ENCODE results near the gene KIF11. TPM values are rescaled to one million over a fixed set of nuclear protein-coding genes. Genes with fewer than 3 reads are reported as not detected.
A peak's percentile ranks its signal among the peaks of the same experiment; 100 is the strongest.

The KIF11 gene
- total RNA-seq, 1 experiment from 2014 or later, result 33.8 TPM

DNA sequence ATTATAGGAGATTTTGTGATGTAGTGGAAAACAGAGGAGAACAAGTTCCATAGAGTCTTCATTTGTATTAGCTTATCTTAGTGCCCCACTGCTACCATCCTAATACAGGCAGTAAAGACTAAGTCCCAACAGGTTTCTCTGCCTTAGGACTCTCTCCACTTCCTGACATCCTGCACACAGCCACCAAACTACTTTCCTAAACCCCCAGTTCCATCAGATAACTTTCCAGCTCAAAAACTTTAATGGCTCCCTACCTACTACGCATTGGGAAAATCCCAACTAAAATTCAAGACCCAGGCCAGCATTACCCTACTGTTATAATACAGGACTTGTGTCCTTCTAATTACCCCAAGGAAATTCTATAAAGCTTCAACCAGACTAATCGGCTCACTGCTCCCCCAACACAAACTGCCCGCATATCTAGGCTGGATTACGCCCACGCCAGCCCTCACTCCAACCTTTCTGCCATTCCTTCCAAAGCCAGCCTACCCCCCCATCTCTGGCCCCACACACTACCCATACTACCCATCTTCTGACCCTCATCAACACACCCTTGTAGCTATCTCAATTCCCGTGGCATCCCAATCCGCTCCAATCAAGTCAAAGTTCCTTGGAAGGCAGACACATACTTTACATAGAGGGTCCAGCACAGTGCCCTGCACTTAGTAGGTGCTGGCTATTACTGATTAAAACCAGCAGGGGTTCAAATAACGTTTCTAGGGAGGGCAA lies 20.4 kb upstream of the KIF11 start:
- H3K4me1 ChIP-seq (ENCODE audit: control insufficient read depth in 1 of 2, insufficient read depth in 2 of 2, low read length in 2 of 2), result peaks cover 17 to 32% of the 10 kb centered on the region in 2 experiments
- H3K27me3 ChIP-seq (ENCODE audit: insufficient read depth, low read length), result no peaks in the 10 kb centered on the region
- peaks cover 58% of the 10 kb centered on the region for H3K79me2 ChIP-seq (ENCODE audit: insufficient read depth, low read length)
- ATAC-seq (0 out of 2 replicates have a peak, but pooled peaks have one; percentile 0), DNase-seq (ENCODE audit: low read depth, low spot score) (no peak)
- H2AFZ ChIP-seq (ENCODE audit: low read depth, low read length, poor library complexity, severe bottlenecking), result no peak overlapping the region
- H3K4me3 ChIP-seq (replicated peaks in 1 of 2; ENCODE audit: low read depth in 1 of 2, low read length in 2 of 2), result peak overlapping the region; percentile 74 to 88
- intact Hi-C loops (cut with micrococcal nuclease), result no loop called here
- no peaks in the 10 kb centered on the region; the same call in 1 of the 2 replicates for H4K20me1 ChIP-seq (ENCODE audit: insufficient read depth)
- TF ChIP-seq TCF7L2 (IDR thresholded peaks at IDR 0.05; ENCODE audit: borderline replicate concordance, extremely low read depth, insufficient read depth, insufficient read length), result no peak
- TF ChIP-seq, protein P1, sequence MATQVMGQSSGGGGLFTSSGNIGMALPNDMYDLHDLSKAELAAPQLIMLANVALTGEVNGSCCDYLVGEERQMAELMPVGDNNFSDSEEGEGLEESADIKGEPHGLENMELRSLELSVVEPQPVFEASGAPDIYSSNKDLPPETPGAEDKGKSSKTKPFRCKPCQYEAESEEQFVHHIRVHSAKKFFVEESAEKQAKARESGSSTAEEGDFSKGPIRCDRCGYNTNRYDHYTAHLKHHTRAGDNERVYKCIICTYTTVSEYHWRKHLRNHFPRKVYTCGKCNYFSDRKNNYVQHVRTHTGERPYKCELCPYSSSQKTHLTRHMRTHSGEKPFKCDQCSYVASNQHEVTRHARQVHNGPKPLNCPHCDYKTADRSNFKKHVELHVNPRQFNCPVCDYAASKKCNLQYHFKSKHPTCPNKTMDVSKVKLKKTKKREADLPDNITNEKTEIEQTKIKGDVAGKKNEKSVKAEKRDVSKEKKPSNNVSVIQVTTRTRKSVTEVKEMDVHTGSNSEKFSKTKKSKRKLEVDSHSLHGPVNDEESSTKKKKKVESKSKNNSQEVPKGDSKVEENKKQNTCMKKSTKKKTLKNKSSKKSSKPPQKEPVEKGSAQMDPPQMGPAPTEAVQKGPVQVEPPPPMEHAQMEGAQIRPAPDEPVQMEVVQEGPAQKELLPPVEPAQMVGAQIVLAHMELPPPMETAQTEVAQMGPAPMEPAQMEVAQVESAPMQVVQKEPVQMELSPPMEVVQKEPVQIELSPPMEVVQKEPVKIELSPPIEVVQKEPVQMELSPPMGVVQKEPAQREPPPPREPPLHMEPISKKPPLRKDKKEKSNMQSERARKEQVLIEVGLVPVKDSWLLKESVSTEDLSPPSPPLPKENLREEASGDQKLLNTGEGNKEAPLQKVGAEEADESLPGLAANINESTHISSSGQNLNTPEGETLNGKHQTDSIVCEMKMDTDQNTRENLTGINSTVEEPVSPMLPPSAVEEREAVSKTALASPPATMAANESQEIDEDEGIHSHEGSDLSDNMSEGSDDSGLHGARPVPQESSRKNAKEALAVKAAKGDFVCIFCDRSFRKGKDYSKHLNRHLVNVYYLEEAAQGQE (IDR thresholded peaks at IDR 0.05; ENCODE audit: low read depth), result no peak
- TF ChIP-seq POLR2AphosphoS5 (IDR thresholded peaks at IDR 0.05; ENCODE audit: low read depth, low read length), result no peak
- TF ChIP-seq, protein P2, sequence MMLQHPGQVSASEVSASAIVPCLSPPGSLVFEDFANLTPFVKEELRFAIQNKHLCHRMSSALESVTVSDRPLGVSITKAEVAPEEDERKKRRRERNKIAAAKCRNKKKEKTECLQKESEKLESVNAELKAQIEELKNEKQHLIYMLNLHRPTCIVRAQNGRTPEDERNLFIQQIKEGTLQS (IDR thresholded peaks at IDR 0.05), result no peak
- TF ChIP-seq, protein P3, sequence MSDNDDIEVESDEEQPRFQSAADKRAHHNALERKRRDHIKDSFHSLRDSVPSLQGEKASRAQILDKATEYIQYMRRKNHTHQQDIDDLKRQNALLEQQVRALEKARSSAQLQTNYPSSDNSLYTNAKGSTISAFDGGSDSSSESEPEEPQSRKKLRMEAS (IDR thresholded peaks at IDR 0.05), result no peak
- TF ChIP-seq ELF1 (IDR thresholded peaks at IDR 0.05; ENCODE audit: borderline replicate concordance, low read depth), result no peak
- TF ChIP-seq CBX3 (IDR thresholded peaks at IDR 0.05; ENCODE audit: low read depth), result no peak
- TF ChIP-seq EGR1 (IDR thresholded peaks at IDR 0.05; ENCODE audit: low read depth), result no peak
- TF ChIP-seq RAD21 (IDR thresholded peaks at IDR 0.05; ENCODE audit: low read depth), result no peak
- no peak for TF ChIP-seq JUND (IDR thresholded peaks at IDR 0.05)
- TF ChIP-seq, protein P4, sequence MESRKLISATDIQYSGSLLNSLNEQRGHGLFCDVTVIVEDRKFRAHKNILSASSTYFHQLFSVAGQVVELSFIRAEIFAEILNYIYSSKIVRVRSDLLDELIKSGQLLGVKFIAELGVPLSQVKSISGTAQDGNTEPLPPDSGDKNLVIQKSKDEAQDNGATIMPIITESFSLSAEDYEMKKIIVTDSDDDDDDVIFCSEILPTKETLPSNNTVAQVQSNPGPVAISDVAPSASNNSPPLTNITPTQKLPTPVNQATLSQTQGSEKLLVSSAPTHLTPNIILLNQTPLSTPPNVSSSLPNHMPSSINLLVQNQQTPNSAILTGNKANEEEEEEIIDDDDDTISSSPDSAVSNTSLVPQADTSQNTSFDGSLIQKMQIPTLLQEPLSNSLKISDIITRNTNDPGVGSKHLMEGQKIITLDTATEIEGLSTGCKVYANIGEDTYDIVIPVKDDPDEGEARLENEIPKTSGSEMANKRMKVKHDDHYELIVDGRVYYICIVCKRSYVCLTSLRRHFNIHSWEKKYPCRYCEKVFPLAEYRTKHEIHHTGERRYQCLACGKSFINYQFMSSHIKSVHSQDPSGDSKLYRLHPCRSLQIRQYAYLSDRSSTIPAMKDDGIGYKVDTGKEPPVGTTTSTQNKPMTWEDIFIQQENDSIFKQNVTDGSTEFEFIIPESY (IDR thresholded peaks at IDR 0.05; ENCODE audit: extremely low read depth, insufficient replicate concordance, low read length), result no peak
- no peak for TF ChIP-seq EZH2 (IDR thresholded peaks at IDR 0.05)
- no peak for TF ChIP-seq EZH2phosphoT487 (IDR thresholded peaks at IDR 0.05; ENCODE audit: borderline replicate concordance)
- TF ChIP-seq POLR2A (IDR thresholded peaks at IDR 0.05; ENCODE audit: borderline replicate concordance, extremely low read depth, insufficient read depth, insufficient read length), result no peak
- no peak for TF ChIP-seq SP1 (IDR thresholded peaks at IDR 0.05; ENCODE audit: low read depth)
- no peak for TF ChIP-seq YY1 (IDR thresholded peaks at IDR 0.05; ENCODE audit: extremely low read depth, insufficient replicate concordance, low read depth, low read length)
- peak overlapping the region; percentile 95 for H3K9ac ChIP-seq (ENCODE audit: low read length)
- peak overlapping the region; percentile 74 for H3K4me2 ChIP-seq (ENCODE audit: low read length)
- H3K27ac ChIP-seq (ENCODE audit: low read depth, low read length), result peak overlapping the region; percentile 97; the same call in 1 of the 2 replicates
- H3K9me3 ChIP-seq (ENCODE audit: control insufficient read depth in 1 of 2, insufficient read depth in 1 of 2, low read depth in 1 of 2, low read length in 2 of 2), result no peaks in the 10 kb centered on the region
- ChIA-PET RAD21 (ENCODE audit: low non-redundant PET in 1 of 2, low total read pairs in 2 of 2, uncharacterized antibody in 2 of 2, unreplicated experiment in 2 of 2) (no interaction called here), CTCF (interaction anchor here (0.8 to 1.6 kb wide), 4 partner anchors 9 to 308 kb away, joined by 3 to 5 read pairs (median 4); no protein-coding TSS in a partner anchor), POLR2A (interaction anchor here (0.6 to 3.3 kb wide), 3 partner anchors 9 to 823 kb away, joined by 3 to 29 read pairs (median 5); partner anchors contain the start of gene KIF11)
- peaks cover 0 to 6% of the 10 kb centered on the region in 2 experiments; a peak in 1 of 4 replicates for H3K36me3 ChIP-seq (ENCODE audit: control insufficient read depth in 1 of 2, insufficient read depth in 2 of 2, low read length in 2 of 2)
- no TSS peak for BruUV-seq (replicated peaks)
- no peaks in the 10 kb centered on the region for H3K9me2 ChIP-seq (ENCODE audit: insufficient read depth)
